PFSK-1 (cell line): Measurements from ENCODE around the gene IRGQ.

ENCODE experiments used
- FOXP2 ChIP-seq: optimal IDR thresholded peaks from 2 replicates; pipeline ENCODE3; 2011; ENCODE audit warnings: borderline replicate concordance, control low read depth, inconsistent platforms; ENCODE audit not compliant: insufficient read depth; ENCODE audit errors: extremely low read length, extremely low read depth
- POLR2AphosphoS5 ChIP-seq: IDR thresholded peaks from 2 replicates; pipeline ENCODE4 v1.6.1; 2012; ENCODE audit warnings: low read depth, mild to moderate bottlenecking, control low read depth, low read length, moderate library complexity
- REST ChIP-seq, 2 experiments: IDR thresholded peaks; 2 replicates each; pipeline versions ENCODE4 v1.6.1 to v1.8.0; 2011 to 2012; ENCODE audit warnings: low read depth in 2 of 2, low read length in 2 of 2, control low read depth in 1 of 2, inconsistent platforms in 1 of 2, mild to moderate bottlenecking in 1 of 2, moderate library complexity in 1 of 2; ENCODE audit not compliant: insufficient read depth in 1 of 2
- SIN3A ChIP-seq: IDR thresholded peaks from 2 replicates; pipeline ENCODE4 v1.6.1; 2012; ENCODE audit warnings: mild to moderate bottlenecking, low read length, moderate library complexity, borderline replicate concordance; ENCODE audit not compliant: insufficient read depth
- TAF1 ChIP-seq: IDR thresholded peaks from 2 replicates; pipeline ENCODE4 v1.6.1; 2012; ENCODE audit warnings: low read length, control low read depth, borderline replicate concordance; ENCODE audit not compliant: insufficient read depth

Gene IRGQ

GRCh38 chr19:43552616-43553015 is 43.3 kb downstream of the IRGQ start:
- TF ChIP-seq TAF1 (no peak), FOXP2 (no peak), SIN3A (no peak), POLR2AphosphoS5 (no peak), REST (IDR thresholded peaks at IDR 0.05; ENCODE audit: insufficient read depth in 1 of 2, low read depth in 2 of 2, low read length in 2 of 2) (no peak)

- TF ChIP-seq TAF1 (no peak), POLR2AphosphoS5 (no peak), FOXP2 (no peak), REST (IDR thresholded peaks at IDR 0.05; ENCODE audit: insufficient read depth in 1 of 2, low read depth in 2 of 2, low read length in 2 of 2) (no peak), SIN3A (no peak)
Measured at GRCh38 chr19:43552198-43552450, 43.8 kb downstream of the IRGQ start.

- no peak for TF ChIP-seq FOXP2
Measured at GRCh38 chr19:43551399-43552197, 44.3 kb downstream of the IRGQ start.

GRCh38 chr19:43548706-43549105 is 47.2 kb downstream of the IRGQ start:
- no peak for TF ChIP-seq TAF1
- TF ChIP-seq POLR2AphosphoS5: no peak
- no peak for TF ChIP-seq REST (IDR thresholded peaks at IDR 0.05; ENCODE audit: insufficient read depth in 1 of 2, low read depth in 2 of 2, low read length in 2 of 2)
- TF ChIP-seq FOXP2: no peak
- TF ChIP-seq SIN3A: no peak

GRCh38 chr19:43546581-43546980 is 49.4 kb downstream of the IRGQ start:
- no peak for TF ChIP-seq SIN3A

GRCh38 chr19:43545981-43546380 is 50.0 kb downstream of the IRGQ start:
- TF ChIP-seq REST (IDR thresholded peaks at IDR 0.05; ENCODE audit: insufficient read depth in 1 of 2, low read depth in 2 of 2, low read length in 2 of 2) (no peak), FOXP2 (no peak), POLR2AphosphoS5 (no peak), TAF1 (no peak), SIN3A (no peak)
